GM18499 (cell line): Measurements from ENCODE around the gene CD300A.
"Not testable (repeated sequence)": the region's sequence is repeated elsewhere in the genome, so short reads cannot be mapped to it uniquely, and the experiment has no call there.

Experiments used
- ATAC-seq: cut with Tn5 transposase; IDR thresholded peaks from one replicate; pipeline ENCODE4 v1.9.1; 2021; ENCODE audit warnings: moderate number of reproducible peaks; ENCODE audit not compliant: insufficient read depth, unreplicated experiment

CD300A gene

GRCh38 chr17:74515941-74516340 lies 49.5 kb downstream of the CD300A start:
- ATAC-seq, result no peak

GRCh38 chr17:74516561-74517328 lies 50.3 kb downstream of the CD300A start:
- ATAC-seq, result no peak

GRCh38 chr17:74518413-74518981 lies 52.1 kb downstream of the CD300A start:
- ATAC-seq, result not testable (repeated sequence)

GRCh38 chr17:74520016-74520434 lies 53.6 kb downstream of the CD300A start:
- no peak for ATAC-seq

- ATAC-seq, result no peak
Measured at GRCh38 chr17:74520790-74521480, 54.5 kb downstream of the CD300A start.

- no peak for ATAC-seq
Measured at GRCh38 chr17:74521701-74522201, 55.3 kb downstream of the CD300A start.

- no peak for ATAC-seq
Measured at GRCh38 chr17:74522381-74523105, 56.1 kb downstream of the CD300A start.

- no peak for ATAC-seq
Measured at GRCh38 chr17:74523308-74523707, 56.9 kb downstream of the CD300A start.

GRCh38 chr17:74524653-74525464 lies 58.4 kb downstream of the CD300A start:
- no peak for ATAC-seq

- no peak for ATAC-seq
Measured at GRCh38 chr17:74525465-74525725, 59.0 kb downstream of the CD300A start.

- ATAC-seq, result no peak
Measured at GRCh38 chr17:74525781-74526288, 59.4 kb downstream of the CD300A start.

- no peak for ATAC-seq
Measured at GRCh38 chr17:74526681-74527080, 60.2 kb downstream of the CD300A start.

- ATAC-seq, result no peak
Measured at GRCh38 chr17:74527081-74527480, 60.6 kb downstream of the CD300A start.

- no peak for ATAC-seq
Measured at GRCh38 chr17:74527756-74528155, 61.3 kb downstream of the CD300A start.

- peak; percentile 91 for ATAC-seq
Measured at GRCh38 chr17:74528491-74529199, 62.2 kb downstream of the CD300A start.

GRCh38 chr17:74529243-74529642 lies 62.8 kb downstream of the CD300A start:
- no peak for ATAC-seq

GRCh38 chr17:74530831-74531150 lies 64.4 kb downstream of the CD300A start:
- no peak for ATAC-seq

GRCh38 chr17:74531231-74531761 lies 64.9 kb downstream of the CD300A start, which contains the start of gene CD300LB:
CD300LB (minus strand) TSS chr17:74531475; CDS start chr17:74531350, 125 bp downstream.
- no peak for ATAC-seq

GRCh38 chr17:74532115-74532514 lies 65.7 kb downstream of the CD300A start:
- ATAC-seq, result no peak
